HG03354 (cell line): ENCODE results near the gene ZNF511.
"Not testable (repeated sequence)": the region's sequence is repeated elsewhere in the genome, so short reads cannot be mapped to it uniquely, and the experiment has no call there.

ENCODE experiments used
- ATAC-seq: cut with Tn5 transposase; IDR thresholded peaks from one replicate; pipeline ENCODE4 v1.9.1; 2021; ENCODE audit warnings: mild to moderate bottlenecking; ENCODE audit not compliant: unreplicated experiment, poor library complexity, severe bottlenecking

The ZNF511 gene

GRCh38 chr10:133308421-133309099, at the start of gene ZNF511, which contains the start of gene TUBGCP2:
ZNF511 (plus strand) TSS chr10:133308914; CDS start chr10:133308944, 30 bp downstream.
TUBGCP2 (minus strand) TSS chr10:133308872; CDS start chr10:133302941, 5,931 bp downstream.
- peak; percentile 81 for ATAC-seq

GRCh38 chr10:133259602-133259989, 49.1 kb upstream of the ZNF511 start:
- ATAC-seq: no peak

GRCh38 chr10:133260895-133261725, 47.6 kb upstream of the ZNF511 start:
- ATAC-seq: peak; percentile 58

GRCh38 chr10:133261726-133262325, 46.9 kb upstream of the ZNF511 start:
- peak; percentile 48 for ATAC-seq

GRCh38 chr10:133262696-133263095, 46.0 kb upstream of the ZNF511 start:
- ATAC-seq: no peak

- ATAC-seq: no peak
These were observed 45.0 kb upstream of the ZNF511 start for GRCh38 chr10:133263674-133264073.

- ATAC-seq: no peak
These were observed 44.3 kb upstream of the ZNF511 start for GRCh38 chr10:133264461-133264860.

- ATAC-seq: not testable (repeated sequence)
These were observed 43.7 kb upstream of the ZNF511 start for GRCh38 chr10:133265052-133265451.

- ATAC-seq: no peak
These were observed 42.5 kb upstream of the ZNF511 start for GRCh38 chr10:133266056-133266795.

- ATAC-seq: no peak
These were observed 41.4 kb upstream of the ZNF511 start for GRCh38 chr10:133267293-133267692.

- no peak for ATAC-seq
These were observed 40.9 kb upstream of the ZNF511 start for GRCh38 chr10:133267829-133268228.

- no peak for ATAC-seq
These were observed 40.2 kb upstream of the ZNF511 start for GRCh38 chr10:133268532-133268931.

GRCh38 chr10:133269367-133269766, 39.3 kb upstream of the ZNF511 start:
- ATAC-seq: no peak

GRCh38 chr10:133270204-133270603, 38.5 kb upstream of the ZNF511 start:
- no peak for ATAC-seq

- ATAC-seq: no peak
These were observed 37.9 kb upstream of the ZNF511 start for GRCh38 chr10:133270773-133271297.

- ATAC-seq: no peak
These were observed 37.0 kb upstream of the ZNF511 start for GRCh38 chr10:133271521-133272300.

- no peak for ATAC-seq
These were observed 36.3 kb upstream of the ZNF511 start for GRCh38 chr10:133272301-133272963.

- no peak for ATAC-seq
These were observed 35.7 kb upstream of the ZNF511 start for GRCh38 chr10:133272964-133273420.
